ENCODE results near the gene LRRC36.

The LRRC36 gene

GRCh38 chr16:67296420-67296819 is 30.2 kb upstream of the LRRC36 start:
- ChIA-PET CTCF (interaction anchor here (0.9 to 1.5 kb wide), 6 partner anchors 12 to 33 kb away, joined by 3 read pairs; no protein-coding TSS in a partner anchor), POLR2A (no interaction called here)
- DNase-seq (ENCODE audit: extremely low spot score), result no peak
- no peak for TF ChIP-seq CTCF (IDR thresholded peaks at IDR 0.05; ENCODE audit: control extremely low read depth, extremely low read depth, low read depth, missing control alignments)

GRCh38 chr16:67298277-67298676 is 28.3 kb upstream of the LRRC36 start:
- ChIA-PET POLR2A (no interaction called here), CTCF (interaction anchor here (0.8 to 0.9 kb wide), 3 partner anchors 14 to 118 kb away, joined by 3 to 4 read pairs (median 3); partner anchors contain the start of gene ZDHHC1)
- no peak for DNase-seq (ENCODE audit: extremely low spot score)
- no peak for TF ChIP-seq CTCF (IDR thresholded peaks at IDR 0.05; ENCODE audit: control extremely low read depth, extremely low read depth, low read depth, missing control alignments)

GRCh38 chr16:67299269-67299668 is 27.3 kb upstream of the LRRC36 start:
- ChIA-PET CTCF (interaction anchor here (0.8 to 1.1 kb wide), 3 partner anchors 15 to 129 kb away, joined by 3 to 4 read pairs (median 3); partner anchors contain the start of gene ZDHHC1), POLR2A (no interaction called here)
- TF ChIP-seq CTCF (IDR thresholded peaks at IDR 0.05; ENCODE audit: control extremely low read depth, extremely low read depth, low read depth, missing control alignments), result no peak
- no peak for DNase-seq (ENCODE audit: extremely low spot score)

GRCh38 chr16:67301080-67301782 is 25.4 kb upstream of the LRRC36 start:
- CTCF ChIA-PET, result interaction anchor here (1.4 kb wide), 1 partner anchor 15 kb away, joined by 3 read pairs; no protein-coding TSS in a partner anchor
- POLR2A ChIA-PET, result no interaction called here
- no peak for TF ChIP-seq CTCF (IDR thresholded peaks at IDR 0.05; ENCODE audit: control extremely low read depth, extremely low read depth, low read depth, missing control alignments)
- DNase-seq (ENCODE audit: extremely low spot score), result no peak

- POLR2A ChIA-PET, result no interaction called here
- CTCF ChIA-PET, result interaction anchor here (1.0 to 1.4 kb wide), 4 partner anchors 16 to 96 kb away, joined by 3 read pairs; no protein-coding TSS in a partner anchor
- no peak for DNase-seq (ENCODE audit: extremely low spot score)
- no peak for TF ChIP-seq CTCF (IDR thresholded peaks at IDR 0.05; ENCODE audit: control extremely low read depth, extremely low read depth, low read depth, missing control alignments)
These were observed 24.5 kb upstream of the LRRC36 start for GRCh38 chr16:67302076-67302475.

GRCh38 chr16:67302970-67303369 is 23.6 kb upstream of the LRRC36 start:
- DNase-seq (ENCODE audit: extremely low spot score), result no peak
- ChIA-PET POLR2A (no interaction called here), CTCF (interaction anchor here (1.0 to 1.4 kb wide), 3 partner anchors 17 to 95 kb away, joined by 3 read pairs; no protein-coding TSS in a partner anchor)
- no peak for TF ChIP-seq CTCF (IDR thresholded peaks at IDR 0.05; ENCODE audit: control extremely low read depth, extremely low read depth, low read depth, missing control alignments)
